Frontal cortex (tissue), 4 donors: ENCODE data around the gene PLCL2. TPM values are rescaled to one million over a fixed set of nuclear protein-coding genes. Genes with fewer than 3 reads are reported as not detected.

Source experiments
- DNase-seq, 2 donors: peaks; one replicate each; pipeline ENCODE4 v3.0.0; 2012; ENCODE audit warnings: low spot score in 2 of 2
- FAIRE-seq: peaks from 2 replicates; lab custom pipeline; 2012; peaks lifted over from hg19 to GRCh38; lab: Jason Lieb, UNC
- total RNA-seq: library from RNA; depleted of rRNA; stranded (reverse); fragments of >200 nt; gene quantifications from one replicate; pipeline ENCODE4 v1.2.3, GENCODE V29; 2014
- donor health status: control.
- donor health status: control.
- donor health status: control.

The PLCL2 gene
- total RNA-seq, 1 donor from 2014 or later = 122 TPM

DNA sequence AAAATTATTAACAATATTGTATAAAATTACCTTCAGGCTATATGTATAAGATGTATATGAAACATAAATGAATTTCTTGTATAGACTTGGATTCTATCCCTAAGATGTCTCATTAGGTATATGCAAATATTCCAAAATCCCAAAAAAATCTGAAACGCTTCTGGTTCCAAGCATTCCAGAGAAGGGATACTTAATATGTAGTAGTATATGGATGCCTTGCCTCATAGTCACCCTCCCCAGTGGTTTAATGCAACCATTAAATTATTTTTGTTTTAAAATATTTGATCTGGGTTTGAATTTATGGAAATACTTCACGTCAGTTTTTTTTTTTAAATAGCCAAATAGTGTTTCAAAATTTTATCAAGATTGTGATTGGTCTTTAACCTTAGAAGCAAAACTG lies 27.2 kb downstream of the PLCL2 start:
- DNase-seq (no peak), FAIRE-seq (no peak)

DNA sequence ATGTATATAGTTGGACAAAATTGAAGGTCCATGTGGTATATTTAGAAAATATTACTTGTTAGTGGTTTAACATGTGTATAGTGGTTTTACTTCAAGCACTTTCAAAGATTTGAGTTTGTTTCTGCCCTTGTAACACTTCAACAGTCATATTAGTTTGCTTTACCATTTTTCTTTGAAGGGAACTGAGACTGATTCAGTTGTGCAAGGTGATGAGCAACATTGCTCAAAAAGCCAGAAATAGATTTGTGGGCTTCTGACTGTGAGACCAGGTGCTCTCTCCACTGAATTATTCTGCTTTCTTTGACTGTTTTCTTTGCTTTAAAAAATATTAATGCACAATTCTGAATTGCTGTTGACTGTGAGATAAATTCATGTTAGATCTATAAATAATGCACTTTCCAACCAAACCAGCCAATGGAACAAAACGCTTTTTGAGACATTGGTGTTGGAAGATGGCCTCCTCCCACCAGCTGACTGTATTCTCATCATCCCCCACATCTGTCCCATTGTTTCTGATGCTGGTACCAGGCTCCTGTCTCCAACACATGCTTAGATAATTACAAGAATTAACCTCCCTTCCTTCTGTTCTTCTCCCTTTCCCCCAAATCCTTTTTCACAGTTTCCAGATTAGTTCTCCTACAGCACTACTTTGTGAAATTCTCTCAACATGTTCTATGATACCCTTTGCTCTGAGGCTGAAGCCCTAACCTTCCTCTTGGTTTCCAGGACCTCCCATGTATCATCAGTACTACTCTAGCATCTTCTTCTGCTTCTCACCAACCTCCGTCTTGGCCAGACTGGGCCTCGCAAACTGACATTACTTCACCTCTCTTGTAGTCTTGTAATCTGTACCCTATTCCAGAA lies 27.9 kb downstream of the PLCL2 start:
- FAIRE-seq (no peak), DNase-seq (no peak)

DNA sequence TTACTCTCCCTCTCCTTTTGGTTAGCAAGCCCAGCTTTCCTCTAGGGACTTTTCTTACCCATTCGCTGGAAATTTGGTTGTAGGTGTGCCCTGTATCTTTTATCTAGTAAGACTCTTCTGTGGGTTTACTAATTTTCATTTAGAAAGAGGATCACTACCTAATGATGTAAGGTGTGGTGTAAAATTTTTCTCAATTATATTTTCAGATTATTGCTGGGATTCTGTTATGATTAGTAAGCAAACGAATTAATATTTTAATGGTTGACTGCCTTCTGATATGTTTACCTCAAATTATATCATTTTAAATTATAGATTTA lies 28.5 kb downstream of the PLCL2 start:
- FAIRE-seq (no peak), DNase-seq (no peak)

DNA sequence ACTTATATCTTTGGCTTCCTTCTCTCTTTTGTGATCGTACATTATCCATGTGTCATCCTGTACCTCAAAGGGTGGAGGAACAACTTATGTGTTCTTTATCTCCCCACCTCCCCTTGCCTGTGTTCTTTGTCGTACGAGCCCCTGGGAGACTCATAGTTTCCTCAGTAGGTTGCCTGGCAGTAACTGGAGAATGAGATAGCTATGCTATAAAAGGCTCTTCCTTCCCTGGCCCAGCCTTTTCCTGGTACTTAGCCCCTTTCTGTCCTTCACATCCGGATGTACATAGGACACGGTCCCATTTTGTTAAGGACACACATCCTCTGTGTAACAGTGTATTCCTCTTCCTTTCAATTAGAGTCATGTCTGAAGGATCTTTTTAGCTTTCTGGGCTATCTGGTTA lies 32.1 kb downstream of the PLCL2 start:
- FAIRE-seq = no peak
- no peak for DNase-seq

DNA sequence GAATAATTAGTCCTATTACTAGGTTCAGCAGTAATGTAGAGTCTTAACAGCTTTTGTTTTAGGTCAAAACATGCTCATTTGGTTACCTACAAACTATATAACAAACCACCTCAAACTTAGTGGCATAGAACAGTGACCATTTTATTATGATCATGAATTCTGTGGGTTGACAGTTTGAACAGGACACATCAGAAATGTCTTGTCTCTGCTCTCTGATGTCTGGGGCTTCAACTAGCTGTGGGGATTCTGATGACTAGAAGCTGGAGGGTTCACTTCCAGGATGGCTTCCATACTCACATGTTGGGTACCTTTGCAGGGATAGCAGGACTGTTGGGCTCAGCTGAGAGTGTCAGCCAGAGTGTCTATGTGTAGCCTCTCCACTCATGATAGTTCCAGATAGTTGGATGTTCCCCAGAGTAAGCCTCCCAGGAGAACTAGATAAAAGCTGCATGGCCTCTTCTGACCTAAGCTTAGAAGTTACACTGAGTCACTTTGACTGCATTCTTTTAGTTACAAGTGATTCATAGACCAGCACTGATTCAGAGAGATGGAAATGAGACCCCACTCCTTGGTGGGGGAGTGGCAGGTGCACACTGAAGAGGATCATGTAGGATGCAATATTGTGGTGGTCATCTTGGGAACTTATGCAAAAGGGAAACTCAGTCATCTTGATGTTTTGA lies 32.6 kb downstream of the PLCL2 start:
- no peak for FAIRE-seq

DNA sequence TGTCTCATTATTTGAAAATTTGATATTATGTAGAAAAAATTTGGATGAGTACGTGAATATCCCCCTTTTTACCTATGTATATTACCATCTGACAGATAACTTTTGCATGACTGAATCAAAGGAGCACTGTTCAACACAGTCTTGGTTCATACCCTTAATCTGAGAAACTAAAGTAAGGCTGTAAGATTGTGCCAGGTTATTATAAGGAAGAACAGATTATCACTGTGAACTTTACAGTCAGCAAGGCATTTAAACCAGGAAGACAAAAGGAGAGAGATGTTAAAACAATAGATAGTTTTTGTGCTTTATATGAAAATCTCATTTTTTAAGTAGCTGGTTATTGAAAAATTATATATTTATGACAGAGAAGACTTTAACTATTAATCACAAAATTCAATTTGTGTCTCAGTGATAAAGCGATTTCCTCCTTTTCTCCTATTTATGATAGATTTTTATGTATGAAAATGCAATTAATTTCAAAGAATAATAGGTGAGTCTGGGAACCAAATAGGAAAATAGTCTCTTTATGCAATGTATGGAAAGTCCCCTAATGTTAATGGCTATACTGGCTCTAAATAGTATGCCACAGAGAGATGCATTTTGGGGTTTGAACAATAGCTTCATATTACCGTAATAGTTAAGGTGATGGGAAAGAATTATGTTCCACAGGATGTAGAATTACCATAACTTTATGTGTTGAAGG lies 33.4 kb downstream of the PLCL2 start:
- no peak for DNase-seq
- no peak for FAIRE-seq

More for the DNA sequence above, 32.6 kb downstream of the PLCL2 start:
- no peak for DNase-seq

DNA sequence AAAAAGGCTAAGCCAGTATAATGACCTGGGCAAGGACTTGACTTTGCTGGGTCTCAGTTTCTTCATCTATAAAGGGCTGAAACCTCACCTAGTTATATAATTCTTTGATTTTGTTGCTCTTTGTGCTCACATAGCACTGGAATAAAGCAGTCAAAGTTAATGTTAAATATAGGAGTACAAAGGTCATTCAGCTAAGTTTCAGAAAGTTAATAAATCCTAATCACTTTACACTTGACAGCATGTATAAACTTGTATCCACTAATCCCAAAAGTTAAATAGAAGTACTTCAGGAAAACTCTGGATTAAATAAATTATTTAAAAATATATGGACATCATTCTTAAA lies 33.9 kb downstream of the PLCL2 start:
- FAIRE-seq = no peak
- DNase-seq = no peak

DNA sequence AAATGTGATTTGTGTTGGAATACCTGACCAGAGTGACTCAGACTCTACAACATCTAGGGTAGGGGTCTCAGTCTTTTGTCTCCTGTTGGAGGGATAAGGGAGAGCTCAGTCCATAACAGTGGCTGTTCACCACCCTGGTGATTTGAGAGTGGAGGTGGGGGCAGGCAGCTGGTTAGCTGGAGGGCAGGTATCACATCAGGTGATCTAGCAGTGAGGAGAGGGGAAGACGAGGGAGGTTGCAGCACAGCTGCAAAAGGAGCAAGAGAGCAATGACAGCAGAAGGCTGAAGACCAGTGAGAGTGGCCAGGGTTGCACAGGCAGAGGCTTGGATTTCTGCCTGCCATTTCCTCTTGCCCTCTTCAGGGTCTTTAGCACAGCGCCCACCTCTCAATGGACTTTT lies 38.4 kb downstream of the PLCL2 start:
- no peak for DNase-seq
- FAIRE-seq = no peak

DNA sequence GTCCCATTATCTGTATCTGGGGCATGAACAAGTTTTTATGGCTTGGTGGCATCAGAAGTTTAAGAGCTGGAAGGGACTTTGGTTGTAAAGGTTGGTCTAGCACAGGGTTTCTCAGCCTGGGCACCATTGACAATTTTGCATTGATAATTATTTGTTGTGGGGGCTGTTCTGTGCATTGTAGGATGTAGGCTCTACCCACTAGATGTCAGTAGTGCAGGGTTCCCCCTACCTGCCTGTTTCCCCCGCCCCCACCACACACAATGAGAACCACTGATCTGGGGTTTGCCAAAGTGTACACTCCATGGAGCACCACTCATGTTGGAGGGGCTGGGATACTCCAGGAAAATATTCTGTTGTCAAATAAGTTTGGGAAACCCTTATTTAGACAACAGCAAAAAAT lies 42.7 kb downstream of the PLCL2 start:
- DNase-seq (no peak), FAIRE-seq (no peak)

DNA sequence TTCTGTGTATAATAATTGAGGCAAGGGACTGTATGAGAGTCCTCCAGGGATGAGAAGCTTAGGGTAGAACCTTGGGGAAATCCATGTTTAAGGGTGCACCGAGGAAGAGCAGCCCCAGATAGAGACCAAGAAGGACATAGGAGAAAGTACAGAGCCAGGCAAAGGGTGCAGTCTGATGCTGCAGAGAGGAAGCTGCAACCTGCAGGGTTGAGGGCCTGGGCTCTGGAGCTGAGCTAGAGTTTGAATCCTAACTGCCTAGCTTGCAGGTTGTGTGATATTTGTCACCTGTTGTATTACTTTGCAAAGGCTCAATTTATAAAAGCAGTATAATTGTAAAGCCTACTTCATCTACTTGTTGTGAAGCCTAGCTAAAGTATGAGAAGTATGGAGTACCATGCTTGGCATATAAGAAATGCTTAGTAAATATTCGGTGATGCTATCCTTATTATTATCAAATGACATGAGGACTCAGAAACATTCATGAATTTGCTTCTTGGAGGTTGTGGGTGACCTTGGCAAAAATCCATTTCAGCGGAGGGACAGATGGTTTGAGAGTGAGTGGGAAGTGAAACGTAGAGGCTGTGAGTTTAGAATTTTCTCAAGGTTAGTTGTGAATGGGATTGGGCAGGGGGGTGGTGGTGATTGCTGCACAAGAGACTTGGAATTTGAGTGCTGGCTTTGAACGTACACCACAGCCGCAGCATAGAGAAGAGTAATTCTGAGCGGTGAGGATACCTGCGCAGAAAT lies 43.8 kb downstream of the PLCL2 start:
- FAIRE-seq = no peak
- DNase-seq = no peak

DNA sequence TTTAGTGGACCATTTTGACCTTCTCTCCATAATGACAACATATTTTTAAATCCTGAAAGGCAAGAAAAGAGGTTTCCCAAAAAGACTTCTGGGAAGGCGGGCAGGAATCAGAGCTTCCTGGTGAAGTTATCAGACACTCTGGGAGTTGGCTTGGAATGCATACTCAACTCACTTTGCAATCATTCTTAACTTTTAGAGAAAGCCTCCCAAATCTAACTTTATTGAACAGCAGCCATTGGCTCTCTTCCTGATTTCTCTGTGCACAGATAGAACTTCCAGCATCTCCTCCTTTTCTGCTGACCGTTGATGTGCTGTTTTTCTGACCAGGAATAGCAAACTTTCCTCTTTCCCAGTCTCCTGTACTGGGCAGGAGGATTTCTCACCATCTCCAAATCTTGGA lies 44.6 kb downstream of the PLCL2 start:
- no peak for DNase-seq
- no peak for FAIRE-seq

DNA sequence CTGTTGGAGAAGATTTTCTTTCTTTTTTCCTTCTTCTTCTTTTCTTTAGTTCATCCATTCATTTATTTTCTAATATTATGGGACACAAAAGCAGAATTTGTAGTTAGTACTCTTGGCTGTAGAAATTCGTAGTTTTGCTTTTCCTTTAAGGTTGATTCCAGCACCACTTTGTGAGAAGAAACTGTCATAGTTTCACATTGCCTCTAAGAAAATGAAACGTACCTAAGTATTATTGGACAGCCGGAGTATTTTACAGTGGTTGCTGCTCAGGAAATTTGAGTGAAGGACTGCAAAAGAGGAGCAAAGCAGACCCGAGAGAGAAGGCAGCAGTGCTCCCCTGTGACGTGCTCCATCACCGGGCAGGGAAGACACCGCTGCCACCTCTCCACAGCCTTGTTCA lies 48.1 kb downstream of the PLCL2 start:
- no peak for FAIRE-seq
- no peak for DNase-seq

DNA sequence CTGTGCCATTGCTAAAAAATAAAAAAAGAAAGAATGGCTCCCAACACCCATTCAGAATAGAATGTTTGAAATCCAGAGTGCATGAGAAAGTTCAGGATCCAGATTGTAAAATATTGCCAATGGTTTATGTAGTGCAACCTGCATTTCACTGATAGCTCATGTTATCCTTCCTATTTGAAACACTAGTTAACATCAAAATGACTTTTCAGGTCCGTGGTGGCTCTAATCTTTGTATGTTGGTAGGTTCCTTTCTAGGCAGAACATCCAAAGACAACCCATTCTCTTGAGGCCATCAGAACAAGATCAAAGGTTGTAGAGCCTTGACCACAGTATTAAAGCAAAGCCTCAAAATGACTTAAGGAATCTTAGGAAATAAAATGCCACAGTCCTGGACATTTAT lies 51.0 kb downstream of the PLCL2 start:
- FAIRE-seq = no peak
- no peak for DNase-seq

DNA sequence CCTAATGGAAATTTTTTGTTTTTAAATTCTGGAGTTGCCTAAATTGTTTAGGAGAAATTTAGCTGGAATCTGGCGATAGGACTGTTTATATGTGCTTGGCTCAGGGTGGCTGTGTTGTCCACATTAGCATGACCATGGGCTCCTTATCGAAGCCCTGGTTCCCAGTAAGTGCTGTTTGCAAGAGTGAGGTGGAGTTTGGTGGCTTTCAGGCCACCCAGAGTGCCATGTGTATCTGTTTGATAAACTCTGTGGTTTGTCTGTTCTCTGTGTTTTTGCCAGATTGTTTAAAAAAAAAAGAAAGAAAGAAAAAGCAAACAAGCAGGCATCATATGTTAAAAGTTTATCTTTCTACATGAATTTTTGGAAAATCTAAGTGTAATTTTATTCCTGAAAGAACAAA lies 51.5 kb downstream of the PLCL2 start:
- FAIRE-seq (no peak), DNase-seq (no peak)

DNA sequence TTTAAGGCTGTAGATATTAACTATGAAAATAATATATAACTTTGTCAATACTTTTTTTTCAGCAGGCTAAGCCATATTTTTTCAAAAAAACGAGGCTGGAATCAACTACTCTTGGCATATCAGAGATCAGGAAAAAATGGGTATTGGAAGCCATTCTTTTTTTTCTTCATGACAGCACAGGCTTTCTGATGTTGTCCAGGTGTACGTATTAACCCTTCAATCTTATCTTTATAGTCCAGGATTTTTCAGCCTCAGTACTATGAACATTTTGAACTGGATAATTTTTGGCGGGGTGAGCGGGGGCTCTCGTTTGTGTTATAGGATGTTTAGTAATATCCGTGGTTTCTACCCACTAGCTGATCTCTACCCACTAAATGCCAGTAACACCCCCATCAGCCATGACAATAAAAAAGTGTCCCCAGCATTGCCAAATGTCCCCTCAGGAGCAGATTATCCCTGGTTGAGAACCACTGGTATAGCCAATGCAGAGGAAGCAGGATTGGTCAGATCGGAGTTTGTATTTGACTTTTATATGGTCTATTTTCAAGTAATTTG lies 52.0 kb downstream of the PLCL2 start:
- DNase-seq (no peak), FAIRE-seq (no peak)

DNA sequence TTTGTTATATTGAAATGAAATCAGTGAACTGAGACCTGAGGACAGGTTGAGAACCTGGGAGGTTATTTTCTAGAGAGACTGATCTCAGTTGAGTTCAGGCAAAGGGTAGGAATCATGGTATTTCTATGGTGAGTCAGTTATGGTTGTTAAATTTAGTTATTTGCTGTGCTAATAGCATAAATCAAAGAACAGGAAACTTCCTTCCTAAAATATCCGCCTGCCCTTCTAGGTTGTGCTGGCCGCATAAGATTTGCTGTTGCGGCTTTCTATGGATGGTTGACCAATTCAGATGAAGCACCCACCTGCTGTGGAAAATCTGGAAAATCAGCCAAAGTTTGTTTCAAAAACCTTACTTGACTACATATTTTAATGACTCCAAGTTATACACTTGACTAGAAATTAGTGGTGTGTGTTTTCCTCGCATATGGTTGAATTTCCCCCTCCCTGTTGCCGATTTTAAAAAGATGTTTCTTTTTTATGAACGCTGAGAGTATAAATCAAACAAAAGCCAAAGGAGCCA lies 52.6 kb downstream of the PLCL2 start:
- DNase-seq (no peak), FAIRE-seq (no peak)

DNA sequence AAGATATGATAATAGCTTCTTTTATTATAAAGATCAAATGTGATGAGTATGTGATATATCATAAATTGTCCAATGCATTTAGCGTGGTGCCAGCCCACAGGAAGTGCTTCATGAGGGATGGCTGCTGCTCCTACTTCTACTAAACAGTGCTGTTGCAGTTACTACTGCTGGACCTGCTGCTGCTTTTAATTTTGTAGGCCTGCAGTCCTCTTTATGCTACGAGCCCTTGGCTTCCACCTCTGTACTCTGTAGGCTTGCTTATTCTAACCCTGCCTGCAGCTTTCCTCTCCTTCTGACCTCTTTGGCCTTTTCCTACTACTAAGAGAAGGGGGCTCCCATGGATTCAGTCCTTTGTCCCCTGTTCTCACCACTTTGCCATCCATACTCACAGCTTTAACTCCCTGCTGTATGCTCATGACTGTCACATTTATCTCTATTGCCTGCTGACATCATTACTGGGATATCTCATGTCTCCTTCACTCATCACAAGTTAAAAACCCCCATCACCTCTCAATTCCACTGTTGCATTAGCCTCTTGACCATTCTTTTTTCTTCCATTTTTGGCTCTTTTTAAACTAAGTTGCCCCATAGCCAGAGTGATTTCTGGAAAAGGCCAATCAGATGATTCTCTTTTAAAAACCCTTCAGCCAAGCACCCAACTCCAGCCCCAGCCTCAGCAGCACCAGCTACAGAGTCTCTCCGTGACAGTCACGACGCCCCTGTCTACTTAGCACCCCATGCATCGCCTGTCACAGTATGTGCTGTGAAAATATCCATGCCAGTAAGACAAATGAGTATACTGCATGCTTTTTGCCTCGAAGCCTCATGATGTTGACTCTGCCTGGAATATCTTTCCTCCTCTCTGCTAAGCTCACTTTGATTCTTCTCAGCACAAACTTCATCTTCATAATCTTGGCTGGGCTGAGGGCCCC lies 56.3 kb downstream of the PLCL2 start:
- no peak for FAIRE-seq
- DNase-seq = no peak

DNA sequence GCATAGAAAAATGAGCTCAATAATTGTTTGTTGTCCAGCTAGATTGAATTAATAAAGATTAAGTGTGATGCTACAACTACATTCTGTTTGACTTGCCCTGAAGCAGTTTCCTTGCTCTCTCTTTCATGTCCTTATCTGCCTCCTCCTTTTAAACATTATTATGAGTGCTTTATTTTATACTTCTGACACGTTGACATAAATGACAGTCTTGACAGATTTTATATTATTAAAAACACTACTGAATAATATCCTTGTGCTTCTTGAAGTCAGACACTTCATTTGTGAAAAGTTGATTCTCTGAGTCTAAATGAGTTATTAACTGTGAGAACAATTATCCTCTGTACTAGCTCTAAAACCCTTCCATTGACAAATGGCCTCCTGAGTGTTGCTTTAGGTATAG lies 58.2 kb downstream of the PLCL2 start:
- no peak for FAIRE-seq

DNA sequence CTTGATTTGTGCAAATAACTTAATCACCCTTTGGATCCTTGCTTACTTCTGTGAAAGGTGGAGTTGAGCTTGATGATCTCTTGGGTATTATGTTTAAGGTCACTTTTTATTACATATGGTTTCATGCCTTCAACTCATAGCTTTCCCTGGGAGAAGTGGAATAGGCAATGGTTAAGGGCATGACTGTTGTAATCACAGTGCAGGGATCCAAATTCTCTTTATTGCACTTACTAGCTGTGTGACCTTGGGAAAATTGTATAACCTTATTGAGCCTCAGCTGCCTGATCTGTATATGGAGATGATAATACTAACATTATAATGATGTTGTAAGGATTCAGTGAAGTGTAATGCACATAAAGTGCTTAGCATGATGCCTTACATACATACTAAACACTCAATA lies 59.1 kb downstream of the PLCL2 start:
- no peak for FAIRE-seq
- no peak for DNase-seq

More for the DNA sequence above, 58.2 kb downstream of the PLCL2 start:
- no peak for DNase-seq
